IMR-90 (cell line): Measurements from ENCODE around the gene EMID1.

Experiments
- FOS ChIP-seq: fragments of 150-350 bp; IDR thresholded peaks from 2 replicates; pipeline ENCODE4 v1.6.1; 2016; ENCODE audit warnings: low read depth, low read length
- MAFK ChIP-seq: IDR thresholded peaks from 2 replicates; pipeline ENCODE4 v1.6.1; 2012; ENCODE audit warnings: low read depth, low read length, improper control_type of control experiment
- NFE2L2 ChIP-seq: fragments of 150-350 bp; IDR thresholded peaks from 2 replicates; pipeline ENCODE4 v1.6.1; 2016; ENCODE audit warnings: low read depth, mild to moderate bottlenecking, low read length
- POLR2A ChIP-seq: IDR thresholded peaks from 2 replicates; pipeline ENCODE4 v1.6.1; 2012; ENCODE audit warnings: mild to moderate bottlenecking, low read depth, low read length
- RFX5 ChIP-seq: IDR thresholded peaks from 2 replicates; pipeline ENCODE4 v1.8.0; 2012; ENCODE audit warnings: low read depth, mild to moderate bottlenecking, low read length, moderate library complexity
- SMC3 ChIP-seq: fragments of 150-350 bp; IDR thresholded peaks from 2 replicates; pipeline ENCODE4 v1.6.1; 2016; ENCODE audit warnings: low read depth, mild to moderate bottlenecking, antibody characterized with exemption, low read length, moderate library complexity
- TF ChIP-seq, protein P1 (sequence below): fragments of 150-350 bp; IDR thresholded peaks from 2 replicates; pipeline ENCODE4 v1.6.1; 2017; ENCODE audit warnings: mild to moderate bottlenecking, antibody characterized with exemption, low read length, low read depth
- TF ChIP-seq, protein P2 (sequence below): conservative IDR thresholded peaks from 2 replicates; pipeline ENCODE4 v1.5.1; 2012; ENCODE audit warnings: mild to moderate bottlenecking, low read depth, low read length, improper control_type of control experiment

DNA sequence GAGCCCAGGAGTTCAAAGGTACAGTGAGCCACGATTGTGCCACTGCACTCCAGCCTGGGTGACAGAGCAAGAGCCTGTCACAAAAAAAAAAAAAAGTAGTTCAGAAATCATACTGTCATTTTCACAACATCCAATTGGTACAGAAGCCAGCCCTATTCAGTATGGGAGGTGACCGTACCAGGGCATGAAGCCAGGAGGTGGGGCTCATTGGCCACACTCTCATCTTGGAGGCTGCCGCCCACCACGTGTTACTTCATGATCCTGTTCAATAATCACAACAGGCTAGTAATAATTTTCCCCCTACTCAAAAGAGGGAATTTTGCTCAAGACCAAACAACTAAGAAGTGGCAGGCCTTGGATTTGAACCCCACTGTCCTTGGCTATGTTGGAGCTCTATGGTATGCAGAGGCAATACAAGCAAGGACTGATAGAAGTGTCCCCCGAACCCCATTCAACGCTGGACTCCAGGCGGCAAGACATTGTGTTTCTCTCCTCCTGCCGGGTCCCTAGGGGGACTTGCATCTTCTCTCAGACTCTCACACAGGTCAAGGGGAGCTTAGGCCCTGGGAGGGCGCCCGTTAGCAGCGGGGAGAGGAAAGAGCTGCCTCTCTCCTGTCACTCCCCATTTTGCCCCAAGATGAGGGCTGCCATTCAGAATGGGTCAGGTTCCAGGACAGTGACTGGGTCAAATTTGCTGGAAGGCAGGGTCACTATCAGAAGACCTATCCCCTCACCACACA, 40.2 kb upstream of the EMID1 start:
- TF ChIP-seq, protein P1, sequence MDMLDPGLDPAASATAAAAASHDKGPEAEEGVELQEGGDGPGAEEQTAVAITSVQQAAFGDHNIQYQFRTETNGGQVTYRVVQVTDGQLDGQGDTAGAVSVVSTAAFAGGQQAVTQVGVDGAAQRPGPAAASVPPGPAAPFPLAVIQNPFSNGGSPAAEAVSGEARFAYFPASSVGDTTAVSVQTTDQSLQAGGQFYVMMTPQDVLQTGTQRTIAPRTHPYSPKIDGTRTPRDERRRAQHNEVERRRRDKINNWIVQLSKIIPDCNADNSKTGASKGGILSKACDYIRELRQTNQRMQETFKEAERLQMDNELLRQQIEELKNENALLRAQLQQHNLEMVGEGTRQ: no peak
- TF ChIP-seq, protein P2, sequence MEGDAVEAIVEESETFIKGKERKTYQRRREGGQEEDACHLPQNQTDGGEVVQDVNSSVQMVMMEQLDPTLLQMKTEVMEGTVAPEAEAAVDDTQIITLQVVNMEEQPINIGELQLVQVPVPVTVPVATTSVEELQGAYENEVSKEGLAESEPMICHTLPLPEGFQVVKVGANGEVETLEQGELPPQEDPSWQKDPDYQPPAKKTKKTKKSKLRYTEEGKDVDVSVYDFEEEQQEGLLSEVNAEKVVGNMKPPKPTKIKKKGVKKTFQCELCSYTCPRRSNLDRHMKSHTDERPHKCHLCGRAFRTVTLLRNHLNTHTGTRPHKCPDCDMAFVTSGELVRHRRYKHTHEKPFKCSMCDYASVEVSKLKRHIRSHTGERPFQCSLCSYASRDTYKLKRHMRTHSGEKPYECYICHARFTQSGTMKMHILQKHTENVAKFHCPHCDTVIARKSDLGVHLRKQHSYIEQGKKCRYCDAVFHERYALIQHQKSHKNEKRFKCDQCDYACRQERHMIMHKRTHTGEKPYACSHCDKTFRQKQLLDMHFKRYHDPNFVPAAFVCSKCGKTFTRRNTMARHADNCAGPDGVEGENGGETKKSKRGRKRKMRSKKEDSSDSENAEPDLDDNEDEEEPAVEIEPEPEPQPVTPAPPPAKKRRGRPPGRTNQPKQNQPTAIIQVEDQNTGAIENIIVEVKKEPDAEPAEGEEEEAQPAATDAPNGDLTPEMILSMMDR: no peak
- TF ChIP-seq MAFK: no peak
- no peak for TF ChIP-seq NFE2L2
- TF ChIP-seq FOS: no peak
- TF ChIP-seq POLR2A: no peak
- TF ChIP-seq SMC3: no peak
- TF ChIP-seq RFX5: no peak
